Activated CD4-positive, alpha-beta T cell treated with anti-CD3 and anti-CD28 coated beads, Interleukin-2, amount 50 U/mL, for 4 hours (primary cell): ENCODE measurements around the gene GNRH2.
A peak's percentile ranks its signal among the peaks of the same experiment; 100 is the strongest.
"Not testable (repeated sequence)": the region's sequence is repeated elsewhere in the genome, so short reads cannot be mapped to it uniquely, and the experiment has no call there.

Experiments used
- DNase-seq, 2 experiments: peaks; one replicate each; pipeline ENCODE4 v3.0.0-alpha.2; 2020

Gene GNRH2

DNA sequence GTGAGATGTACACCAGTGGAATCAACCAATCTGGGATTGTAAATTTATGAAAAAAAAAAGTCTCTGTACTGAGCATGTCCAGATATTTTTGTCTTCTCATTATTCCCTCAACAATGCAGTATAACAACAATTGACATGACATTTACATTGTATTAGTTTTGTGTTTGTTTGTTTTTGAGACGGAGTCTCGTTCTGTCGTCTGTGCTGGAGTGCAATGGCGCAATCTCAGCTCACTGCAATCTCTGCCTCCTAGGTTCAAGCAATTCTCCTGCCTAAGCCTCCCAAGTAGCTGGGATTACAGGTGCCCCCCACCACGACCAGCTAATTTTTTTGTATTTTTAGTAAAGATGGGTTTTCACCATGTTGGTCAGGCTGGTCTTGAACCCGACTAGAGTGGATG is 31.9 kb downstream of the GNRH2 start:
- not testable (repeated sequence) for DNase-seq

DNA sequence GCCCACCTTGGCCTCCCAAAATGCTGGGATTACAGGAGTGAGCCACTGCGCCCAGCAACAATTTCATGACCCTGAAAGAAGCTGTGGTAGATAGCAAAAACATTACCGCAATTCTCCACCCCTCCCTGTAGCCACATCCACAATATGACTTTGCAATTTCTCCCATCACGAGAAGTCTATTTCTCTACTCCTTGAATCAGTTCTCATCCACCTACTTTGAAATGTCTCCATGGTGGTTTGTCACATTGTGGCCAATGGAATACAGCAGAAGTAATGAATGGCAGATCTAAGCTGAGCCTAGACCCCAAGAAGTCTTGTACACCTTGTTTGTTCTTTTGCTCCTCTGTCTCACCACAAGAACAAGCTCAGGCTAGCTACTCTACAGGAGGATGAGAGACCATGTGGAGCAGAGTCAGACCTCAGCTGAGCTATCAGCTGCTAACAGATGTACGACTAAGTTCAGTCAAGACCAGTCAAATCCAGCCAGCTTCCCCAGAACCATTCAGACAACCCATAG is 34.3 kb downstream of the GNRH2 start:
- DNase-seq, result no peak

DNA sequence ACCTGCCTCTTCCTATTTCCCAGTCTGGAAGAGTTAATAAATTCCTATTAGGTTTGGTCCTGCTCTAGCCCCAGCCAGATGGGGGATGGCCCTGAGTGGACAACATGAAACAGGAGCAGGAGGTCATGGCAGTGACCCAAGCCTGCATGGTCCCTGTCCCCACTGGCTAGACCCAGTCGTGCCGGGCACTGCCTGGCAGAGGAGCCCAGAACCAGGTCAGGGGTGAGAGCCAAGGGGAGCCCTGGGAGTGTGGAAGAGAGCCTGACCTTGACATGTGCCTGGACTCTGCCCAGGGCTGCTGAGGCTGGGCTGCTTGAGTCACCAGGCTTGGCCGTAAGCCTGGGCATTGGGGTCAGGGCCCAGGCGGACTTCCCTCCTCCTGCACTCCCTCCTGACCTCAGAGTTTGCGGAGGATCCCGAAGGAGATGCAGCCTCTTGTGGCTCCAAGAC is 37.5 kb downstream of the GNRH2 start:
- no peak for DNase-seq

DNA sequence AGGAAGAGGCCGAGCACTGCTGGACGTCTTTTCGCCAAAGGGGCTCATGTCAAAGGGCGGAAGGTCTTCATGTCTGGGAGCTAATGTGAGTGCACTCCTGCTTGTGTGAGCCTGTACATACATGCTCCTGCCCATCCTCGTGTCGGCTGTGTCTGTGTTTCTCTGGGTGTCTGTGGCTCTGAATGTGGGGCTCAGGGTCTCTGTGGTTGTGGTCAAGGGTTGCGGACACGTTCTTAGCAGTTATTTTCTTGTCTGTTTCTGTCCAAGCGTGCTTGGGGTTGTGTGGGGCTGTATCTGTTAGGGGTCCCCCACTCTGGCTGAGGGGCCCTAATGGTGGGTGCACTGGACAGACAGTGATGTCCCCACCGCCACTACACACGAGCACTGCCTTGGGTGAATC is 38.2 kb downstream of the GNRH2 start:
- DNase-seq, result no peak

DNA sequence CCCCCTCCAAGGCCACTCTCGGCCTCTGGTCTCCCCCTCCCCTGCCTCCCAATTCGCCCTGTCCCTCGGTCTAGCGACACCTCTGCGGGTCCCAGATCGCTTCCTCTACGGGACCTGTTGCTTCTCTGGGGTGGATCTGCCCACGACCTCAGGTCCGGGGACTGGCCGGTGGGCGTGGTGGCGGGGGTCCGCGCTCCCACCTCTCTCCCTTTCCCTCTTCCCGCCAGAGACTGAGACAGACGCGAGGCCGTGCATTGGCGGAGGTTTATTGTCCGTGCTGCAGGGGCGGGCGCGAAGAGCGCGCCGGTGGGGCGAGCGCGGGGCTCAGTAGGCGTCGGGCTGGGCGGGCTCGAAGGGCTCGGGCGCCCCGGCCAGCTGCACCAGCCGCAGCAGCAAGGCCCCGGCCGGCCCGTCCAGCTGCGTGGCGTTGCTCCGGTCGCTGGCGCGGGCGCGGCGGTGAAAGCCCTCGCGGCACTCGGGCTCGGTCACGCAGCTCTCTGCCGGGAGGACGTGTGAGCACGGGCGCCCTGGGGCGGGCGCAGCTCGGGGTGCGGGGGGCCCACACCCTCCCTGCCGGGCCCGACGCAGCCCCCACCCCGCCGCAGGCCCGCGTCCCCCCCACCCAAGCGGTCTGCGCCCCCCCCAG is 39.0 kb downstream of the GNRH2 start:
- DNase-seq, result no peak

DNA sequence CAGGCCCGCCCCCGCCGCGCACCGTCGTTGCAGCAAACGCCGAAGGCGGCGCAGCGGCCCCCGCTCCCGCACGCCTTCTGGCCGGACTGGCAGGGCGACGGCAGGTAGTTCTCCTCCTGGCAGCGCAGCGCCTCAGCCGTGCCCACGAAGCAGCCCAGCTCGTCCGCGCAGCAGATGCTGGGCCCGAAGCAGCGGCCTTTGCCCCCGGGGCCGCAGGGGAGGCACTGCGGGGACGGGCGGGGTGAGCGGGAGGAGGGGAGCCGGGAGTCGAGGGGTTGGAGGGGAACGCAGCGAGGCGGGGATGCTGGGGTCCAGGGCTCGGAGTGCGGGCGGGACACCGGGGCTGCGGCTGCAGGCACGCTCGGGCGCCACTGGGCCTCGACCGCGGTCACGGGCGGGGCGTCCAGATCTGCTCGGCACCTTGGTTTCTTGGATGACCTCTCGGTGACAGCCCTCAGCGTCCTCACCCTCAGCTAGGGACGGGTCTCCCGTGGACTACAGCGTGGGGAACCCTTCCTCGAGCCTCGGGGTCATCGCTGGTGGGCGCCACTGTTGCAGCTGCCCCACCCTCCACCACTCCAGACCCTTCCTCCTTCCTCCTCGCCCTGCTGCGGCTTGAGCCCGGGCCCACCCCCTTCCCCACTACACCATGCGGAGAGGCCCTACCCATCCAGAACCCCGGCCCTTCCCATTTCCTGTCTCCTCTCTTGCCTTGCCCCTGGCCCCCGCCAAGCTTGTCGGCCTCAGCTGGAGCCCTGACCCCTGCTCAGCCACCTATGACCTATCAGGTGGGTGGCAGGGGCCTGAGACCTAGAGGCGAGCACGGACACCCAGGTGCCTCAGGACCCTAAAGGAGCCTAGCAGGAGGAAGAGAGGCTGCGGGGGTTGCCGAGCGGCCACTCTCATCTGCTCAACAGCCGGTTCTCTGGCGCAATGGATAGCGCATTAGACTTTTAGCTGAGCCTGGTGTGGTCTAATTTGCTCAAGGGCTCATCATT is 39.8 kb downstream of the GNRH2 start:
- DNase-seq, result no peak

DNA sequence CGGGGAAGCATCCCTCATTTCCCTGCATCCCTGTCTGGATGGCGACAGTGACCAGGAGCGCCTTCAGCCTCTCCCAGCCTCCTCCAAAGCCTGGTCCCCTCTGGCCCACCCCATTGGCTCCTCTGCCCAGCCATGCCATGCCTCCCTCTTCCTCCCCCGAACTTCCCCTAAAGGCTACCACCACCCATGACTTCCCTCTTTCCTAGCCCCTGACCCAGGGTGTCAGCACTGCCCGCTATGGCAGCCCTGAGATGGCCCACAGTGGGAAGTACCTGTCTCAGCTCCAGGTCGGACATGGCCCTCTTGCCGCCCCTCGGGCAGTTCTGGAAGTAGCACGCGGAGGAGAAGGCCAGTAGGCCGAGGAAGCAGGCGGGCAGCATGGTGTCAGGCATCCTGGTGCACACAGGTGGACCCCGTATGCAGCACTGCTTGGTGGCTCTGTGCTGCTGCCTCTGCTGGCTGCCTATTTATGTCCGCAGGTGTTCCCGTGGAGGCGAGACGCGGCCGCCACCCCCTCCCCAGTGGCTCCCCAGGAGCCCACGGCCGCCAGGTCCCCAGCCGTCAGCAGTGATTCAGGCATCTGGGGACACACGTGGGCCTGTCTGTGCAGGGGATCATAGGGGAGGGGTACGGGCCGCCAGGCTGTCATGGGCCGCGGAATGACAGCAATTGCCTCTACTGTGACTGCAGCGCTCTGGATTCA is 41.0 kb downstream of the GNRH2 start, which contains the start of gene AVP:
Gene AVP (minus strand): TSS at position 442 of the 703 bp plus-strand sequence. CDS start 50 bp downstream, at position 392.
- DNase-seq, result no peak

DNA sequence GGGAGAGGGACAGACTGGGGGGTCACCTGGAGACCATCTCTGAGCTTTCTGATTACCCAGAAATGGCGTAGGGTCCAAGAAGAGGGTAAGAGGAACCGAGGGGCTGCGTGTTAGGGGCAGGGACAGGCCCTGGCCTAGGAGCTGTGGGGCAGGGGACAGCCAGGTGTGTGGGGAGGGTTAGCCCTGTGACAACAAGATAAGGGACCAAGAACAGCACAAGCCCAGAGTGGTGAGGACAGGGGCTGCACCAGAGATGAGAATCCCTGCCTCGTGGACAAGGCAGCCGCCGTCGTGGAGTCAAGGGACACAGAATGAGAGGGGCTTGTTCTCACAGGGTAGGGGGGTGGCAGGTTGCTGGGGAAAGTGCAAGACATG is 41.6 kb downstream of the GNRH2 start:
- DNase-seq, result no peak

DNA sequence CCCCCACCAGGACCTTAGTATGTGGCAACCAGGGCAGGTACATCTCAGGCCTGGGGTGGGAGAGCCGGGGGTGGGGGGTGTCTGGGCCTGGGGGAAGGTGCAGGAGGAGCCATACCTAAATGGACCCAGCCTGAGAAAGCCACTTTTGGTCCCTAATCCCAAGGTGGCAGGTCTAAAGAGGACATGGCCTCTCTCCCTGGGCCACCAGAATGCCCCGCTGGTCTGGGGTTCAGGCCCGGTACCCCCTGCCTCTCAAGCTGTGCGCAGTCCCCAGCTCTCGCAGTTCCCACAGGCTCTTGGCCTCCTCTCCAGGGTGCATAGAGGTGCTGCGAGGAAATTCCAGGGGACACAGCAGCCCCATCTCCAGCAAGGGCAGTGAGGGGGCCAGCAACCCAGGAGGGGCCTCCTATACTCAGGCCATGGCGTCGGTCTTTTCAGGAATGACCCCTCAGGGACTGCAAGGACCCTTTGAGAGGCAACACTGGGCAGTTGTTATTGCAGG is 42.2 kb downstream of the GNRH2 start:
- no peak for DNase-seq

DNA sequence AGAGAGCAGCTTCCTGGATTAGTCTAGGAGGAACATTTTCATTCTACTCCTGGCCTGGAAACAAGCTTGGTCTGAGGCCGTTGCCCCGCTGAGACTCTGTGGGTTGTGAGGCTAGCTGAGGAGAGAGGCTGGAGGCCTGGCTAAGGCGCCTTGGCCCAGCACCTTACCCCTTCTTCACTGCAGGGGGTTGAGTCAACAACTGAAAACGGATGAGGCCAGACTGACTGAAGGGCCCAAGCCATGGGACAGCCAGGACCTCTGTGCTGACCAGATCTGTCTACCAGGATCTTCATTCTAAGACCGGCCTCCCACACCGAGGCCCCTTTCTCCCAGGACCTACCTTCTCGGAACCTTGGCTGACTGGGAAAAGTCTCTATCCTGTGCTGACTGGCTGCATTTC is 44.6 kb downstream of the GNRH2 start:
- DNase-seq, result no peak

DNA sequence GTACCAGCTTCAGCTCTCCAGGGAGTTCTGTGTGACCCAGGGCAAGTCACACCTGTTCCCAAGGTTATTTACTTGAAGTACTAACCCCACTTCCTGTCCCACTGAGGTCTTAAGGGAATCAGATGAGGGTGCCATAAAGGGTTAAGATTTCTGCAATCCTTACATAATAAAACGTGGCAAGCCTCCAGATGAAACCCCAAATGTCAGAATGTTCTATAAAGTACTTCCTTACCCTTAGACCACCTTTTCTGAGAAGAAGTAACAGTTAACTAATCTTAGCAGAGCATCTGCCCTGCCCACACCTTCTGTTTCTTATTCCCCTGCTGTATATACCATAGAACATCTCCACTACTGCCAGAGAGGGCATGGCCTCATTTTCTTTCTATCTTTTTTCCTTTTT is 47.1 kb downstream of the GNRH2 start:
- no peak for DNase-seq

DNA sequence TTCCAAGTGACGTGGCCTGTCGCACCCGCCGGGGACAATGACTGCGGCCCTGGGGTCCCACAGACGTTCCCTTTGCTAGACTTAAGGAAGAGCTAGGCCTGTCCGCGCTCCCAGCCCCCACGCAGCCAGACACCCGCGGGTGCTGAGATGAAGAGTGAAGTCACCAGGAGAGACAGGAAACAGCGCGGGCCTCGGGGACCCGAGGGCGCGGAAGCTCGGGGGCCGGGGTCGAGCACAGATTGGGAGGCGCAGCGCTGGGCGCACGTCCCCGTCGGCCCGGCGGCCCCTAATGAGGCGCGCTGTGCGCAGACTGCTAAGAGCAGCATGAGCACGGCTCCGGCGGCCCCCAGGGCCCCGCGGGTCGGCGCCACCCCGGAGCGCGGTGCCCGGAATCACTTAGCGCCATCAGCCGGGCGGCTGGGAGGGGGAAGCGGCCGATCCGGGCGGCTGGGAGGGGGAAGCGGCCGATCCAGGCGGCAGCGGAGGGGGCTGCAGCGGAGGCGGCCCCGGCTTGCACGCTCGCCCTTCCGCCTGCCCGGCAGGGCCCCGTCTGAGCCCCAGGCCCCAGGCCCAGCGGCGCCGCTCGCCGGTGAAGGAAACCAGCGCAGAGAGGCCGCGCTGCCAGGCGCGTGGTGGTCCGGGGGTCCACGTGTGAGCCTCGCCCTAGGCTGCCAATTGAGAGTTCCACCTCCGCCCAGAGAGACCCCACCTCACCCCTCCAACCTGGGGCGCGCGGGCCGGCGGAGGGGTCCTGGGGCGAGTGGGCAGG is 49.4 kb downstream of the GNRH2 start:
- DNase-seq, result peak; percentile 37 to 43

DNA sequence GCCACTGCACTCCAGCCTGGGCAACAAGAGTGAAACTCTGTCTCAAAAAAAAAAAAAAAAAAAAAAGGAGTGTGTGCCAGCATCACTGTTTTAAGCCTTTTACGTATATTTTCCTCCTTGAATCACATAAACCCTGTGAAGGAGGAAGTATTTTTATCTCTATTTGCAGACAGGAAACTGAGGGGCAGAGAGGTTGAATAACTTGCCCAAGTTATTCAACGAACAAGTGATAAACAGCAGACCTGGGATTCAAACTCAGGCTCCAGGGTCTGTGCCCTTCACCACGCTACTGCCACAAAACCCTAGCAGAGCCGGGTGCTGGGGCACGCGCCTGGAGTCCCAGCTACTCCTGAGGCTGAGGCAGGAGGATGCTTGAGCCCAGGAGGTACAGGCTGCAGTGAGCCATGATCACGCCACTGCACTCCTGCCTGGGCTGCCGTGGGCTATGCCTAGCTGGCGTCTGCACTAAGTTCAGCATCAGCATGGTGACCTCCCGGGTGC is 50.5 kb downstream of the GNRH2 start:
- no peak for DNase-seq

DNA sequence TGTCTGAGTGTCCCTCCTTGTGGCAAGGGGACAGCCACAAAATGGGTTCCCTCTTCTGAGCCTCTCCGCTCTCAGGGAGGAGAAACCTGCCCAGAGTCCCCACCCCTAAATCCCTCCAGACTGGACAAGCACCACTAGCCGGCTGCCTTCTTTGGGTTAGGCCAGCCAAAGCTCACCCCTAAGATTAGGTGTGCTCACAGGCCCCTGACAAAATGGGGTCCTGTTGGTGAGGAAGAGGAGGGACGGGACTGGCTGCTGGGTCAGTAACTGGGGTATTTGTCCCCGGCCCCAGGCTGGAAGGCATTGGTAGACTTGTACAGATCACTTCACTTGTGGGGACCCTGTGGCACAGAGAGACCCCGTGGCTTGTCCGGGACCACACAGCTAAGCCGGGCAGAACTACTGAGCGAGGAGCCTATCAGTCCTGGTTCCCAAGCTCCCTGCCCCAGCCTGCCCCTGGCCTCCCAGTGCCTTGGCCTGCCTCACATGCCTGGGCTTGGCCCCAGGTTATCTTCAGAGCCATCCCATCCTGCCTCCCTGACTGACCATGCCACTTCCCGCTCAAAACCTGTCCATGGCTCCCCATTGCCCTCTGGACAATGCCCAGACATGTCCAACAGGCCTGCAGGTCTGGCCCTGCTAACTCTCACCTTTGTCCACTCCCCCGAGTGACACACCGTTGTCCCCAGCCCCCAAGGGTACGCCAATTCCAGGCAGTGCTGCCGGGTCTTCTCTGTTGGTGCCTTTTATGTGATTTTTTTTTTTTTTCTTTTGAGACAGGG is 51.6 kb downstream of the GNRH2 start:
- DNase-seq, result no peak
